Activated CD4-positive, alpha-beta T cell treated with anti-CD3 and anti-CD28 coated beads, Interleukin-2, amount 10 ng/mL, durations not matched to agents 24 days and 14 days (primary cell): ENCODE measurements around the gene GPT2. TPM values are rescaled to one million over a fixed set of nuclear protein-coding genes. Genes with fewer than 3 reads are reported as not detected.

Experiments
- DNase-seq: peaks from one replicate; pipeline ENCODE4 v3.0.0; 2022
- H3K27ac Mint-ChIP-seq: one replicate; pipeline ENCODE4 v1.8.0; 2022; ENCODE audit warnings: mild to moderate bottlenecking, mixed read lengths
- H3K27me3 Mint-ChIP-seq: one replicate; pipeline ENCODE4 v1.8.0; 2022; ENCODE audit warnings: mixed read lengths
- H3K36me3 Mint-ChIP-seq: one replicate; pipeline ENCODE4 v1.8.0; 2022; ENCODE audit warnings: low read depth, mild to moderate bottlenecking, mixed read lengths
- H3K4me1 Mint-ChIP-seq: one replicate; pipeline ENCODE4 v1.8.0; 2021; ENCODE audit warnings: mixed read lengths
- H3K4me3 Mint-ChIP-seq: one replicate; pipeline ENCODE4 v1.8.0; 2022; ENCODE audit warnings: mild to moderate bottlenecking, moderate library complexity, mixed read lengths
- H3K9me3 Mint-ChIP-seq: one replicate; pipeline ENCODE4 v1.8.0; 2021; ENCODE audit warnings: mixed read lengths
- intact Hi-C: fragments of 100-400 bp; cut with micrococcal nuclease; formaldehyde crosslinking; loops from one replicate; pipeline ENCODE4 v1.15.1; 2023
- total RNA-seq: library from RNA; stranded (reverse); gene quantifications from 2 replicates; pipeline ENCODE4 v1.2.3, GENCODE V29; 2022

Gene GPT2
- total RNA-seq, 1 donor from 2014 or later = 15.7 TPM

- H3K4me1 Mint-ChIP-seq = peaks cover 29% of the 10 kb centered on the region
- no peaks in the 10 kb centered on the region for H3K9me3 Mint-ChIP-seq
- H3K27ac Mint-ChIP-seq = no peak overlapping the region
- intact Hi-C loops = no loop called here
- DNase-seq = no peak
- H3K4me3 Mint-ChIP-seq = no peak overlapping the region
- no peaks in the 10 kb centered on the region for H3K27me3 Mint-ChIP-seq
- peaks cover 70% of the 10 kb centered on the region for H3K36me3 Mint-ChIP-seq
Measured at GRCh38 chr16:46968063-46968435, 83.9 kb downstream of the GPT2 start.

GRCh38 chr16:46970089-46970488 lies 85.9 kb downstream of the GPT2 start:
- Mint-ChIP-seq H3K9me3 (no peaks in the 10 kb centered on the region), H3K27me3 (no peaks in the 10 kb centered on the region), H3K4me1 (peaks cover 31% of the 10 kb centered on the region), H3K27ac (no peak overlapping the region), H3K4me3 (peak overlapping the region; percentile 41), H3K36me3 (peaks cover 57% of the 10 kb centered on the region)
- DNase-seq = no peak
- intact Hi-C loops = loop anchor here (5.0 to 10.0 kb wide), 3 partner anchors 1272 to 1642 kb away; partner anchors contain the start of genes LONP2 and N4BP1

- Mint-ChIP-seq H3K27ac (peak overlapping the region; percentile 55), H3K4me3 (peak overlapping the region; percentile 48), H3K9me3 (no peaks in the 10 kb centered on the region), H3K36me3 (peaks cover 54% of the 10 kb centered on the region), H3K4me1 (peaks cover 40% of the 10 kb centered on the region), H3K27me3 (no peaks in the 10 kb centered on the region)
- no peak for DNase-seq
- intact Hi-C loops = loop anchor here (5.0 to 10.0 kb wide), 3 partner anchors 1271 to 1641 kb away; partner anchors contain the start of genes LONP2 and N4BP1
Measured at GRCh38 chr16:46971271-46971670, 87.1 kb downstream of the GPT2 start.

GRCh38 chr16:46972429-46973206 lies 88.5 kb downstream of the GPT2 start:
- H3K4me3 Mint-ChIP-seq = peak overlapping the region; percentile 98
- peak; percentile 88 for DNase-seq
- H3K27me3 Mint-ChIP-seq = no peaks in the 10 kb centered on the region
- no peaks in the 10 kb centered on the region for H3K9me3 Mint-ChIP-seq
- intact Hi-C loops = loop anchor here (1.0 to 10.0 kb wide), 9 partner anchors 11 to 1640 kb away; partner anchors contain the start of genes ITFG1, LONP2, N4BP1 and NETO2
- peak overlapping the region; percentile 95 for H3K27ac Mint-ChIP-seq
- H3K36me3 Mint-ChIP-seq = peaks cover 44% of the 10 kb centered on the region
- H3K4me1 Mint-ChIP-seq = peaks cover 48% of the 10 kb centered on the region

- H3K27me3 Mint-ChIP-seq = no peaks in the 10 kb centered on the region
- H3K4me1 Mint-ChIP-seq = peaks cover 48% of the 10 kb centered on the region
- intact Hi-C loops = loop anchor here (1.0 to 10.0 kb wide), 8 partner anchors 63 to 1639 kb away; partner anchors contain the start of genes ITFG1, LONP2, N4BP1 and NETO2
- H3K27ac Mint-ChIP-seq = peak within 1 kb of the TSS; percentile 98
- H3K36me3 Mint-ChIP-seq = peaks cover 36% of the 10 kb centered on the region
- DNase-seq = peak; percentile 97
- H3K4me3 Mint-ChIP-seq = peak within 1 kb of the TSS; percentile 98
- H3K9me3 Mint-ChIP-seq = no peaks in the 10 kb centered on the region
Measured at GRCh38 chr16:46973207-46973995, 89.2 kb downstream of the GPT2 start, which contains the start of gene DNAJA2. TSS of gene DNAJA2 (minus strand) at chr16:46973674. CDS start at chr16:46973572, 102 bp downstream.

GRCh38 chr16:46973996-46974324 lies 89.8 kb downstream of the GPT2 start:
- Mint-ChIP-seq H3K4me3 (peak overlapping the region; percentile 94), H3K36me3 (peaks cover 30% of the 10 kb centered on the region), H3K9me3 (no peaks in the 10 kb centered on the region), H3K27me3 (no peaks in the 10 kb centered on the region), H3K27ac (peak overlapping the region; percentile 98), H3K4me1 (peaks cover 43% of the 10 kb centered on the region)
- no peak for DNase-seq
- intact Hi-C loops = loop anchor here (1.0 to 10.0 kb wide), 9 partner anchors 63 to 1638 kb away; partner anchors contain the start of genes ITFG1, LONP2, N4BP1 and NETO2

- Mint-ChIP-seq H3K4me3 (peak overlapping the region; percentile 94), H3K4me1 (peaks cover 41% of the 10 kb centered on the region), H3K36me3 (peaks cover 27% of the 10 kb centered on the region), H3K27ac (peak overlapping the region; percentile 98), H3K9me3 (no peaks in the 10 kb centered on the region), H3K27me3 (no peaks in the 10 kb centered on the region)
- DNase-seq = peak; percentile 77
- intact Hi-C loops = loop anchor here (2.0 to 10.0 kb wide), 4 partner anchors 152 to 1638 kb away; partner anchors contain the start of genes LONP2 and N4BP1
Measured at GRCh38 chr16:46974352-46974751, 90.2 kb downstream of the GPT2 start.

GRCh38 chr16:46975165-46975564 lies 91.0 kb downstream of the GPT2 start:
- Mint-ChIP-seq H3K9me3 (no peaks in the 10 kb centered on the region), H3K4me3 (peak overlapping the region; percentile 94), H3K27ac (peak overlapping the region; percentile 98), H3K27me3 (no peaks in the 10 kb centered on the region), H3K36me3 (peaks cover 23% of the 10 kb centered on the region), H3K4me1 (peaks cover 40% of the 10 kb centered on the region)
- no peak for DNase-seq
- intact Hi-C loops = loop anchor here (2.0 to 10.0 kb wide), 2 partner anchors 152 to 1390 kb away; no protein-coding TSS in a partner anchor

- Mint-ChIP-seq H3K9me3 (no peaks in the 10 kb centered on the region), H3K27me3 (no peaks in the 10 kb centered on the region), H3K4me3 (peak overlapping the region; percentile 18), H3K36me3 (peaks cover 20% of the 10 kb centered on the region), H3K4me1 (peaks cover 37% of the 10 kb centered on the region), H3K27ac (peak overlapping the region; percentile 31)
- intact Hi-C loops = loop anchor here (1.0 to 10.0 kb wide), 3 partner anchors 42 to 1389 kb away; no protein-coding TSS in a partner anchor
- no peak for DNase-seq
Measured at GRCh38 chr16:46975908-46976470, 91.8 kb downstream of the GPT2 start.

- peak overlapping the region; percentile 31 for H3K27ac Mint-ChIP-seq
- peak overlapping the region; percentile 32 for H3K4me3 Mint-ChIP-seq
- DNase-seq = no peak
- no peaks in the 10 kb centered on the region for H3K27me3 Mint-ChIP-seq
- H3K4me1 Mint-ChIP-seq = peaks cover 35% of the 10 kb centered on the region
- intact Hi-C loops = loop anchor here (1.0 to 10.0 kb wide), 2 partner anchors 42 to 1388 kb away; no protein-coding TSS in a partner anchor
- H3K36me3 Mint-ChIP-seq = peaks cover 16% of the 10 kb centered on the region
- no peaks in the 10 kb centered on the region for H3K9me3 Mint-ChIP-seq
Measured at GRCh38 chr16:46976550-46976949, 92.4 kb downstream of the GPT2 start.

Other genes starting within 250 kb of the GPT2 start
- 89.6 and 95.4 TPM in 2 replicates for gene VPS35, start 195.2 kb upstream of the GPT2 start, total RNA-seq
- gene ORC6, start 194.7 kb upstream of the GPT2 start, total RNA-seq = 64.3 and 66.3 TPM in 2 replicates
- gene MYLK3, start 136.0 kb upstream of the GPT2 start, total RNA-seq = 0.23 and 1.0 TPM in 2 replicates
- 32.0 and 32.7 TPM in 2 replicates for gene C16orf87, start 53.2 kb upstream of the GPT2 start, total RNA-seq
- gene DNAJA2, start 89.3 kb downstream of the GPT2 start, total RNA-seq = 81.7 and 84.2 TPM in 2 replicates